SK-N-SH (cell line): ENCODE measurements around the gene NLRP4. TPM values are rescaled to one million over a fixed set of nuclear protein-coding genes. Genes with fewer than 3 reads are reported as not detected.

ENCODE experiments used
- CTCF ChIA-PET: fragments of 300-600, 350-600 bp; formaldehyde crosslinking; extraction: SDS; loops from one replicate; lab custom pipeline; 2021; lab: Yijun Ruan, JAX
- POLR2A ChIA-PET: fragments of 350-600 bp; sonication (Branson Sonifier 250); formaldehyde crosslinking; extraction: SDS; loops from one replicate; lab custom pipeline; 2020; ENCODE audit warnings: antibody characterized with exemption, inconsistent platforms; lab: Yijun Ruan, JAX
- DNase-seq: peaks from one replicate; pipeline ENCODE4 v3.0.0; 2012
- H2AFZ ChIP-seq: fragments of 200-600 bp; sonication (generic); 2 replicates; pipeline ENCODE4 v1.8.1; 2016; ENCODE audit warnings: antibody characterized with exemption, mild to moderate bottlenecking, low read depth
- H3F3A ChIP-seq: fragments of 200-600 bp; sonication (generic); replicated peaks from 2 replicates; pipeline ENCODE3; 2016; ENCODE audit warnings: antibody characterized with exemption, mild to moderate bottlenecking; ENCODE audit not compliant: insufficient read depth
- H3K27ac ChIP-seq, 2 experiments: fragments of 200-500 bp in 1 of 2; fragments of 200-600 bp in 1 of 2; sonication (Bioruptor generic) in 1 of 2; sonication (generic), shearing (Covaris generic) in 1 of 2; 2 replicates each; pipeline versions ENCODE4 v1.5.1 to v1.6.1; 2014 to 2016; ENCODE audit warnings: low read depth in 2 of 2, inconsistent platforms in 1 of 2, low read length in 1 of 2, mild to moderate bottlenecking in 1 of 2, mixed read lengths in 1 of 2
- H3K27me3 ChIP-seq: fragments of 200-600 bp; sonication (generic), shearing (Covaris generic); 2 replicates; pipeline ENCODE4 v1.6.1; 2016; ENCODE audit warnings: mixed run types; ENCODE audit not compliant: insufficient read depth
- H3K36me3 ChIP-seq, 2 experiments: fragments of 200-500 bp in 1 of 2; fragments of 200-600 bp in 1 of 2; sonication (Bioruptor generic) in 1 of 2; sonication (generic) in 1 of 2; replicated peaks in 1 of 2; 2 replicates each; pipeline versions ENCODE3 to v1.5.1; 2014 to 2016; ENCODE audit warnings: low read length in 1 of 2, mild to moderate bottlenecking in 1 of 2; ENCODE audit not compliant: insufficient read depth in 2 of 2, control insufficient read depth in 1 of 2
- H3K4me1 ChIP-seq, 2 experiments: fragments of 200-500 bp in 1 of 2; fragments of 200-600 bp in 1 of 2; sonication (Bioruptor generic) in 1 of 2; sonication (generic), shearing (Covaris generic) in 1 of 2; 2 replicates each; pipeline versions ENCODE4 v1.5.1 to v1.6.1; 2014 to 2016; ENCODE audit warnings: low read depth in 1 of 2, low read length in 1 of 2, mixed run types in 1 of 2; ENCODE audit not compliant: insufficient read depth in 2 of 2, control insufficient read depth in 1 of 2
- H3K4me2 ChIP-seq: fragments of 200-600 bp; sonication (generic), shearing (Covaris generic); 2 replicates; pipeline ENCODE4 v1.6.1; 2017; ENCODE audit warnings: mixed run types
- H3K4me3 ChIP-seq, 2 experiments: fragments of 200-500 bp in 1 of 2; fragments of 200-600 bp in 1 of 2; sonication (Bioruptor generic) in 1 of 2; sonication (generic), shearing (Covaris generic) in 1 of 2; 2 replicates each; pipeline versions ENCODE4 v1.5.1 to v1.8.1; 2014 to 2016; ENCODE audit warnings: low read depth in 2 of 2, inconsistent platforms in 1 of 2, low read length in 1 of 2, mild to moderate bottlenecking in 1 of 2, mixed read lengths in 1 of 2, moderate library complexity in 1 of 2
- H3K79me2 ChIP-seq: fragments of 200-600 bp; sonication (generic); 2 replicates; pipeline ENCODE4 v1.8.1; 2017; ENCODE audit warnings: mild to moderate bottlenecking; ENCODE audit not compliant: insufficient read depth
- H3K9ac ChIP-seq: fragments of 200-600 bp; sonication (generic); 2 replicates; pipeline ENCODE4 v1.6.1; 2017; ENCODE audit warnings: mixed run types
- H3K9me2 ChIP-seq: fragments of 200-600 bp; sonication (generic); 2 replicates; pipeline ENCODE4 v1.6.1; 2017; ENCODE audit warnings: mixed run types
- H3K9me3 ChIP-seq: fragments of 200-600 bp; sonication (generic); 2 replicates; pipeline ENCODE4 v1.6.1; 2017; ENCODE audit warnings: mixed run types, mild to moderate bottlenecking, moderate library complexity
- H4K20me1 ChIP-seq: fragments of 200-600 bp; sonication (generic); 2 replicates; pipeline ENCODE4 v1.6.1; 2017; ENCODE audit warnings: mild to moderate bottlenecking, mixed run types; ENCODE audit not compliant: insufficient read depth
- ELF1 ChIP-seq: IDR thresholded peaks from 2 replicates; pipeline ENCODE4 v1.4.0; 2012
- EZH2phosphoT487 ChIP-seq: fragments of 200-600 bp; sonication (generic); IDR thresholded peaks from 2 replicates; pipeline ENCODE4 v1.6.1; 2017; ENCODE audit warnings: low read depth, mixed run types, mild to moderate bottlenecking, antibody characterized with exemption, moderate library complexity, borderline replicate concordance
- FOXJ3 ChIP-seq: sonication (generic); formaldehyde crosslinking; IDR thresholded peaks from 2 replicates; pipeline ENCODE4 v1.5.1; 2020; ENCODE audit warnings: mild to moderate bottlenecking, missing genetic modification reagents
- FOXM1 ChIP-seq: IDR thresholded peaks from 2 replicates; pipeline ENCODE4 v1.4.0; 2012; ENCODE audit warnings: low read depth, mild to moderate bottlenecking
- GATA2 ChIP-seq: sonication (generic); formaldehyde crosslinking; IDR thresholded peaks from 2 replicates; pipeline ENCODE4 v1.5.0; 2020; ENCODE audit warnings: mild to moderate bottlenecking, missing genetic modification reagents
- MEF2A ChIP-seq: IDR thresholded peaks from 2 replicates; pipeline ENCODE4 v1.4.0; 2012; ENCODE audit warnings: low read depth, borderline replicate concordance
- MXI1 ChIP-seq: IDR thresholded peaks from 2 replicates; pipeline ENCODE4 v1.6.1; 2012; ENCODE audit warnings: mild to moderate bottlenecking, low read depth, low read length, improper control_type of control experiment
- POLR2AphosphoS5 ChIP-seq: IDR thresholded peaks from 2 replicates; pipeline ENCODE4 v1.6.1; 2012; ENCODE audit warnings: low read depth, low read length
- RCOR1 ChIP-seq: fragments of 150-350 bp; IDR thresholded peaks from 2 replicates; pipeline ENCODE4 v1.6.1; 2017; ENCODE audit warnings: antibody characterized with exemption, low read length
- RFX5 ChIP-seq: IDR thresholded peaks from 2 replicates; pipeline ENCODE4 v1.6.1; 2012; ENCODE audit warnings: mild to moderate bottlenecking, improper control_type of control experiment, low read length
- SMC3 ChIP-seq: IDR thresholded peaks from 2 replicates; pipeline ENCODE4 v1.6.1; 2012; ENCODE audit warnings: low read depth, low read length, improper control_type of control experiment
- TEAD4 ChIP-seq: IDR thresholded peaks from 2 replicates; pipeline ENCODE4 v1.4.0; 2012; ENCODE audit warnings: mild to moderate bottlenecking, borderline replicate concordance; ENCODE audit not compliant: insufficient read depth
- YY1 ChIP-seq: IDR thresholded peaks from 2 replicates; pipeline ENCODE4 v1.4.0; 2012; ENCODE audit warnings: low read depth, mild to moderate bottlenecking
- WGBS: methylation state at CpG from one replicate; pipeline ENCODE4 v1.1.6; 2017; ENCODE audit warnings: low lambda C conversion rate; 5-methylcytosine and 5-hydroxymethylcytosine counted together
- polyA plus RNA-seq, 3 experiments: library from polyadenylated mRNA; depleted of rRNA; stranded (reverse); fragments of >200 nt; gene quantifications; 2 replicates each; pipeline ENCODE4 v1.2.3, GENCODE V29; 2012
- TF ChIP-seq, protein P1 (sequence below): IDR thresholded peaks from 2 replicates; pipeline ENCODE4 v1.4.0; 2012; ENCODE audit warnings: low read depth

NLRP4 gene
- polyA plus RNA-seq, 1 of the 3 experiments (the other 2 are of a cell fraction), result 0.02 TPM

- CTCF ChIA-PET, result interaction anchor here (2.8 kb wide), 1 partner anchor 28 kb away, joined by 7 read pairs; no protein-coding TSS in a partner anchor
- 5% methylated on average over 3 of the region's 3 CpGs for WGBS
- H3K9me3 ChIP-seq, result no peaks in the 10 kb centered on the region
Measured at GRCh38 chr19:55838251-55838650, 1.9 kb downstream of the NLRP4 start.

DNA sequence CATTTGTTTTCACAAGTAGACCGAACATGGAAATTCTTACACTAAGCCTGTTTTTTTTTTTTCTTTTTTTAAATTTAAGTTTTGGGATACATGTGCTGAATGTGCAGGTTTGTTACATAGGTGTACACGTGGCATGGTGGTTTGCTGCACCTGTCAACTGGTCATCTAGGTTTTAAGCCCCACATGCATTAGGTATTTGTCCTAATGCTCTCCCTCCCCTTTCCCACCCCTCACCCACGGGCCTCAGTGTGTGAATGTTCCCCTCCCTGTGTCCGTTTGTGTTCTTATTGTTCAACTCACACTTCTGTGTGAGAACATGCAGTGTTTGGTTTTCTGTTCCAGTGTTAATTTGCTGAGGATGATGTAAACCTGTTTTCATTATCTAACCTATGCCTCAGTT, 2.6 kb downstream of the NLRP4 start:
- no peak for DNase-seq
- WGBS, result under 1% methylated on average over 4 of the region's 4 CpGs
- no peaks in the 10 kb centered on the region for H3K9me3 ChIP-seq
- no peak overlapping the region for H3K4me2 ChIP-seq
- POLR2A ChIA-PET, result no interaction called here
- CTCF ChIA-PET, result interaction anchor here (2.8 kb wide), 1 partner anchor 29 kb away, joined by 7 read pairs; no protein-coding TSS in a partner anchor
- no peaks in the 10 kb centered on the region for H3K4me1 ChIP-seq
- no peaks in the 10 kb centered on the region for H4K20me1 ChIP-seq
- TF ChIP-seq, protein P1, sequence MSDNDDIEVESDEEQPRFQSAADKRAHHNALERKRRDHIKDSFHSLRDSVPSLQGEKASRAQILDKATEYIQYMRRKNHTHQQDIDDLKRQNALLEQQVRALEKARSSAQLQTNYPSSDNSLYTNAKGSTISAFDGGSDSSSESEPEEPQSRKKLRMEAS, result no peak
- TF ChIP-seq FOXM1, result no peak
- no peak for TF ChIP-seq MEF2A
- no peak for TF ChIP-seq SMC3
- TF ChIP-seq YY1, result no peak
- TF ChIP-seq, all 33 proteins: peak for 0
- Histone ChIP-seq H3K27me3 (no peaks in the 10 kb centered on the region), H3F3A (no peaks in the 10 kb centered on the region), H3K9me2 (no peaks in the 10 kb centered on the region), H2AFZ (no peak overlapping the region), H3K36me3 (no peaks in the 10 kb centered on the region), H3K27ac (no peak overlapping the region), H3K9ac (no peak overlapping the region), H3K79me2 (no peaks in the 10 kb centered on the region), H3K4me3 (no peak overlapping the region)

More at GRCh38 chr19:55838251-55838650, 1.9 kb downstream of the NLRP4 start:
- Histone ChIP-seq H3K9me2 (no peaks in the 10 kb centered on the region), H3K27me3 (0 out of 2 replicates have a peak, but pooled peaks cover under 1% of the 10 kb centered on the region), H3K9ac (no peak overlapping the region), H4K20me1 (no peaks in the 10 kb centered on the region), H3K79me2 (no peaks in the 10 kb centered on the region), H3F3A (no peaks in the 10 kb centered on the region), H3K36me3 (no peaks in the 10 kb centered on the region), H3K4me1 (no peaks in the 10 kb centered on the region), H2AFZ (no peak overlapping the region), H3K27ac (no peak overlapping the region)
- POLR2A ChIA-PET, result no interaction called here
- TF ChIP-seq EZH2phosphoT487 (no peak), ELF1 (no peak), FOXM1 (no peak), RCOR1 (no peak), TEAD4 (no peak), GATA2 (CRISPR knock-in tag) (no peak), RFX5 (no peak), MXI1 (no peak)
- TF ChIP-seq, all 33 proteins: peak for 0
- H3K4me3 ChIP-seq, result no peak overlapping the region
- no peak for DNase-seq
- H3K4me2 ChIP-seq, result no peak overlapping the region

DNA sequence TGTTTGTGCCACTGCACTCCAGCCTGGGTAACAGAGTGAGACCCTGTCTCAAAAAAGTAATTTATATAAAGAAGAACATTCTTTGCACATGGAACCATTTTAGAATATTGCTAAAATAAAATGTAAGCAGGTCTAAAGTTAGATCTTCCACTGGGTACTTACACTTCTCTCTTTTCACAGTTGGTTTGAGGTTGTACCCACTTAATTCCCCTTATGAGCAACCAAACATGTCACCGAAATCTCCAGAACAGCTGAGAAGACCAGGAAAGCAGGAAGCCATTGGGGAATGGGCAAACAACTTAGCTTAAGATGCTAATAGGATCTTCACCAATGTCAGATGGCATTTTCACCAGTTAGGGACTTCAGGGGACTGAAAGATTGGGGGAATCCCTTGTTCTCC, 18.8 kb downstream of the NLRP4 start:
- Histone ChIP-seq H3K4me2 (no peak overlapping the region), H3K9me3 (no peaks in the 10 kb centered on the region), H3K27me3 (peaks cover 24% of the 10 kb centered on the region; the same call in 1 of the 2 replicates), H3K36me3 (no peaks in the 10 kb centered on the region), H3K4me1 (no peaks in the 10 kb centered on the region), H4K20me1 (no peaks in the 10 kb centered on the region), H3K9me2 (no peaks in the 10 kb centered on the region), H3K9ac (no peak overlapping the region), H3K27ac (no peak overlapping the region), H2AFZ (no peak overlapping the region), H3K4me3 (no peak overlapping the region), H3F3A (no peaks in the 10 kb centered on the region), H3K79me2 (no peaks in the 10 kb centered on the region)
- ChIA-PET POLR2A (no interaction called here), CTCF (no interaction called here)
- no peak for DNase-seq
- no peak for TF ChIP-seq FOXJ3
- no peak for TF ChIP-seq POLR2AphosphoS5
- WGBS, result 0% methylated on average over 1 of the region's 1 CpG
